ENCODE measurements around the gene RET.

RET gene

DNA sequence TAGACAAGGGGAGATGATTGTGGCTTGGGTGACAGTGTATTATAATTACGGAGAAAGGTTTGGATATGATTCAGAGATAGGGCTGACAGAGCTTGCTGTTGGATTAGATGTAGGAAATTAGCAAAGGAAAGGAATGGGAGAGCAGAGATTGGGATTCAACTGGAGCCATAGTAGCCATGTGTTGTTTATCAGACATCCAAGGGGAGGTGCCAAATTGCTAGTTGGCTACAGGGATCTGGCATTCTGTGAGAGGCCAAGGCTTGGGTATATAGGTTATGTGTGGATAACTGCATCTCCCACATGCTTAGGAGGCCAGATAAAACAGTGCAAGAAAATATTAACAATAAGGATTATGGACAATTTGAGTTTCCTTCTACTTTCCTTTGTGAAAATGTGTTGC, 96.3 kb downstream of the RET start:
- DNase-seq: no peak
- in situ Hi-C loops (cut with MboI; ENCODE audit: low pct_unique_long_range_greater_than_20kb, low sequenced_read_pairs): no loop called here

DNA sequence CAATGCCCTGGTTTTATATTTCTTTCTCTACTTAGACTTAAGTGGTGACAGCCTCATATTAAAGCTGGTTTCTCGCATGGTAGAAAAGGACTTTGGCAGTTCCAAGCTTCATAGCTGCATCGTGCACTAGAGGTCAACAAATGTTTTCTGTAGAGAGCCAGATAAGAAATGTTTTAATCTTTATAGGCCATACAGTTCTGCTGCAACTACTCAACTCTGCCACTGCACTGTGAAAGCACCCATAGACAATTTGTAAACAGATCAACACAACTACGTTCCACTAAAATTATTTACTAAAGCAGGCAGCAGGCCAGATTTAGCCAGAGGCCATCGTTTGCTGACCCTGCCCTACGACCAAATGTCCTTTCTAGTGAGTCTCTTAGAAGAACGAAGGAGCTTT, 98.1 kb downstream of the RET start:
- in situ Hi-C loops (cut with MboI; ENCODE audit: low pct_unique_long_range_greater_than_20kb, low sequenced_read_pairs): no loop called here
- DNase-seq: no peak

DNA sequence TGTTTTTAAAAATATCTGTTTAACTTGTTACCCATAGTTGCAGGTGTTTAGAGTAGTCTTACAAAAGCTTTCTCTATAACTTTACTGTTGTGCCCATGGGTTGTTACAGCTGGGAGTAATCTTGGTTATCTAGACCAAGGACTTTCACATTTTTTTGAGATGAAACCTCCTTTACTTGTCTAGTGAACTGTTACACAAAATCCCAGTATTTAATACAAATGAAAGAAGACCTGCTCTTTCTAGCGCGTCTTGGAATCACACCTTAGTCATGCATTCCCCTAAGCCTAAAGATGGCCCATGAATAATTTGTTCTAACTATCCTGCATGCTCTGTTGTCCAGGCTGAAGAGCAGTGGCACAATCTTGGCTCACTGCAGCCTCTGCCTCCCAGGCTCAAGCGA, 99.4 kb downstream of the RET start:
- in situ Hi-C loops (cut with MboI; ENCODE audit: low pct_unique_long_range_greater_than_20kb, low sequenced_read_pairs): no loop called here
- DNase-seq: no peak

DNA sequence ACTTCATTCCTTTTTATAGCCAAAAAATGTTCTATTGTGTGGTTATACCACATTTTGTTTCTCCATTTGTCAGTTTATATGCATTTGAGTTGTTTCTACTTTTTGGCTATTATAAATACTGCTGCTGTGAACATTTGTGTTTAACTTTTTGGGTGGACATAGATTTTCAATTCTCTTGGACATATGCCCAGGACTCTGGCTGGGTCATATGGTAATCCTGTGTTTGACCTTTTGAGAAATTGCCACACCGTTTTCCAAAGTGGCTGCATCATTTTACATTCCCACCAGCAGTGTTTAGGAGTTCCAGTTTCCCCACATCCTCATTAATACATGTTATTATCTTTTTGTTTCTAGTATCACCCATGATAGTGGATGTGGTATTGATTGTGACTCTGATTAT, 100.7 kb downstream of the RET start:
- DNase-seq: no peak
- in situ Hi-C loops (cut with MboI; ENCODE audit: low pct_unique_long_range_greater_than_20kb, low sequenced_read_pairs): no loop called here

All from KBM-7 (cell line).